Measurements from ENCODE around the gene GPBP1.

The GPBP1 gene

GRCh38 chr5:57207007-57207653 lies 33.3 kb downstream of the GPBP1 start:
- Histone ChIP-seq H3K4me1 (peaks cover 13% of the 10 kb centered on the region), H3K79me2 (peaks cover 60% of the 10 kb centered on the region)
- TF ChIP-seq, protein P1, sequence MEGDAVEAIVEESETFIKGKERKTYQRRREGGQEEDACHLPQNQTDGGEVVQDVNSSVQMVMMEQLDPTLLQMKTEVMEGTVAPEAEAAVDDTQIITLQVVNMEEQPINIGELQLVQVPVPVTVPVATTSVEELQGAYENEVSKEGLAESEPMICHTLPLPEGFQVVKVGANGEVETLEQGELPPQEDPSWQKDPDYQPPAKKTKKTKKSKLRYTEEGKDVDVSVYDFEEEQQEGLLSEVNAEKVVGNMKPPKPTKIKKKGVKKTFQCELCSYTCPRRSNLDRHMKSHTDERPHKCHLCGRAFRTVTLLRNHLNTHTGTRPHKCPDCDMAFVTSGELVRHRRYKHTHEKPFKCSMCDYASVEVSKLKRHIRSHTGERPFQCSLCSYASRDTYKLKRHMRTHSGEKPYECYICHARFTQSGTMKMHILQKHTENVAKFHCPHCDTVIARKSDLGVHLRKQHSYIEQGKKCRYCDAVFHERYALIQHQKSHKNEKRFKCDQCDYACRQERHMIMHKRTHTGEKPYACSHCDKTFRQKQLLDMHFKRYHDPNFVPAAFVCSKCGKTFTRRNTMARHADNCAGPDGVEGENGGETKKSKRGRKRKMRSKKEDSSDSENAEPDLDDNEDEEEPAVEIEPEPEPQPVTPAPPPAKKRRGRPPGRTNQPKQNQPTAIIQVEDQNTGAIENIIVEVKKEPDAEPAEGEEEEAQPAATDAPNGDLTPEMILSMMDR (IDR thresholded peaks at IDR 0.05) = no peak

DNA sequence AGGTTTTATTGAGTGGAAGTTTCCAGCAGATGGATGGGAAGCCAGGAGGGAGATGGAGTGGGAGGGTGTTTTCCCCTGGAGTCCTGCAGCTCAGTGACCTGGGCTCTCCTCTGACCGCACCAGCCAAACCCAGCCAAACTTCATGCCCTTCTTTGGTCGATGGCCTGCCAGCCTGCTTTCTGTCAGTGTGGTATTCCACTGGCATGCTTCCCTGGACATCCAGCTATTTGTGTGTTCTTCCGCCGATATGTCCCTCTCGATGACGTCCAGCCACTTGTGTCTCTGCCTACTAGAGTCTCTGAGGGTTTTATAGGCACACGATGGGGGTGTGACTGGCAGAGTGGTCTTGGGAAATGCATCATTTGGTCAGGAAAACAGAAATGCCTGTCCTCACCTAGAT lies 33.8 kb downstream of the GPBP1 start:
- TF ChIP-seq, protein P1 (IDR thresholded peaks at IDR 0.05) = no peak
- H2AFZ ChIP-seq = no peak overlapping the region
- no peaks in the 10 kb centered on the region for H3K36me3 ChIP-seq (ENCODE audit: control insufficient read depth, insufficient read depth, low read length)
- no peak overlapping the region for H3K4me3 ChIP-seq (ENCODE audit: low read depth, low read length)
- H3K27ac ChIP-seq = no peak overlapping the region
- no peaks in the 10 kb centered on the region for H3K27me3 ChIP-seq (ENCODE audit: control insufficient read depth, insufficient read depth, low read length)
- H3K9me3 ChIP-seq (ENCODE audit: control insufficient read depth, low read length) = no peaks in the 10 kb centered on the region
- no peak overlapping the region for H3K9ac ChIP-seq
- peaks cover 10% of the 10 kb centered on the region for H3K4me1 ChIP-seq
- H3K79me2 ChIP-seq = peaks cover 60% of the 10 kb centered on the region
- H3K4me2 ChIP-seq (ENCODE audit: low read length) = no peak overlapping the region

More at GRCh38 chr5:57207007-57207653, 33.3 kb downstream of the GPBP1 start:
- Histone ChIP-seq H3K27me3 (ENCODE audit: control insufficient read depth, insufficient read depth, low read length) (no peaks in the 10 kb centered on the region), H3K27ac (no peak overlapping the region), H3K9ac (no peak overlapping the region), H3K36me3 (ENCODE audit: control insufficient read depth, insufficient read depth, low read length) (no peaks in the 10 kb centered on the region), H3K9me3 (ENCODE audit: control insufficient read depth, low read length) (no peaks in the 10 kb centered on the region), H2AFZ (no peak overlapping the region), H3K4me3 (ENCODE audit: low read depth, low read length) (no peak overlapping the region), H3K4me2 (ENCODE audit: low read length) (no peak overlapping the region)

GRCh38 chr5:57209316-57210040 lies 35.6 kb downstream of the GPBP1 start:
- Histone ChIP-seq H3K9ac (no peak overlapping the region), H3K79me2 (peaks cover 69% of the 10 kb centered on the region), H3K9me3 (ENCODE audit: control insufficient read depth, low read length) (no peaks in the 10 kb centered on the region), H3K36me3 (ENCODE audit: control insufficient read depth, insufficient read depth, low read length) (no peaks in the 10 kb centered on the region), H3K27ac (no peak overlapping the region), H3K27me3 (ENCODE audit: control insufficient read depth, insufficient read depth, low read length) (no peaks in the 10 kb centered on the region), H2AFZ (no peak overlapping the region), H3K4me2 (ENCODE audit: low read length) (no peak overlapping the region), H3K4me1 (peaks cover 6% of the 10 kb centered on the region), H3K4me3 (ENCODE audit: low read depth, low read length) (no peak overlapping the region)
- TF ChIP-seq, protein P1 (IDR thresholded peaks at IDR 0.05) = no peak

DNA sequence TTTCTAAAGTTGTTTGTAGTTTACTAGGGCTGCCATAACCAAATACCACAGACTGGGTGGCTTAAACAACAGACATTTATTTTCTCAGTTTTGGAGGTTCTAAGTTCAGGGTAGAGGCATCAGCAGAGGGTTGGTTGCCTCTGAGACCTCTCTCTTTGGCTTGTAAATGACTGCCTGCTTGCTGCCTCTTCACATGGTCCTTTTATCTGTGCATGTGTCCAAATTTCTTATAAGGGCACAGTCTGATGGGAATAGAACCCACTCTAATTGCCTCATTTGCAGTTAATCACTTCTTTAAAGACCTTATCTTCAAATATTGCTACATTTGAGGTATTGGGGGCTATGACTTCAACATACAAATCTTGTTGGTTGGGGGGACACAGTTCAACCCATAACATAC lies 36.8 kb downstream of the GPBP1 start:
- TF ChIP-seq, protein P1 (IDR thresholded peaks at IDR 0.05) = no peak
- peaks cover 6% of the 10 kb centered on the region for H3K4me1 ChIP-seq
- no peak overlapping the region for H3K27ac ChIP-seq

More for the DNA sequence above, 36.8 kb downstream of the GPBP1 start:
- Histone ChIP-seq H3K9ac (no peak overlapping the region), H2AFZ (no peak overlapping the region), H3K36me3 (ENCODE audit: control insufficient read depth, insufficient read depth, low read length) (no peaks in the 10 kb centered on the region), H3K27me3 (ENCODE audit: control insufficient read depth, insufficient read depth, low read length) (no peaks in the 10 kb centered on the region), H3K4me2 (ENCODE audit: low read length) (no peak overlapping the region), H3K4me3 (ENCODE audit: low read depth, low read length) (no peak overlapping the region), H3K9me3 (ENCODE audit: control insufficient read depth, low read length) (no peaks in the 10 kb centered on the region), H3K79me2 (peaks cover 73% of the 10 kb centered on the region)

All from parathyroid adenoma (tissue), 2 donors.